HEK293 (cell line): ENCODE results near the gene MBD3L2.
A peak's percentile ranks its signal among the peaks of the same experiment; 100 is the strongest.
"Not testable (repeated sequence)": the region's sequence is repeated elsewhere in the genome, so short reads cannot be mapped to it uniquely, and the experiment has no call there.

ENCODE experiments used
- CTCF ChIA-PET: fragments of 350-600 bp; formaldehyde crosslinking; extraction: SDS; loops from one replicate; lab custom pipeline; 2021; ENCODE audit warnings: antibody characterized with exemption; lab: Yijun Ruan, JAX
- POLR2A ChIA-PET: fragments of 300-600 bp; formaldehyde crosslinking; extraction: SDS; loops from one replicate; lab custom pipeline; 2020; ENCODE audit warnings: antibody characterized with exemption, inconsistent platforms; lab: Yijun Ruan, JAX
- H3K27ac ChIP-seq: fragments of 200-500 bp; sonication (Bioruptor generic); 2 replicates; pipeline ENCODE4 v1.5.1; 2014; ENCODE audit warnings: low read depth, low read length, control low read depth, inconsistent platforms; ENCODE audit errors: extremely low read depth
- H3K36me3 ChIP-seq, 2 experiments: fragments of 200-500 bp in 1 of 2; sonication (Bioruptor generic) in 1 of 2; 1 replicate in 1 of 2; 2 replicates in 1 of 2; pipeline ENCODE4 v1.5.1; 2014 to 2017; ENCODE audit warnings: inconsistent platforms in 2 of 2, low read length in 2 of 2; ENCODE audit not compliant: control insufficient read depth in 2 of 2, insufficient read depth in 1 of 2
- H3K4me1 ChIP-seq: fragments of 200-500 bp; sonication (Bioruptor generic); 2 replicates; pipeline ENCODE4 v1.5.1; 2014; ENCODE audit warnings: mild to moderate bottlenecking, low read length, inconsistent platforms; ENCODE audit not compliant: control insufficient read depth, insufficient read depth
- H3K4me3 ChIP-seq: 2 replicates; pipeline ENCODE4 v1.5.1; 2011; ENCODE audit warnings: low read depth, mild to moderate bottlenecking, control low read depth, low read length, moderate library complexity
- H3K9me3 ChIP-seq: fragments of 200-500 bp; sonication (Bioruptor generic); 2 replicates; pipeline ENCODE4 v1.5.1; 2014; ENCODE audit warnings: low read depth, low read length, inconsistent platforms; ENCODE audit not compliant: control insufficient read depth, insufficient read depth
- KLF16 ChIP-seq: fragments of 450-650 bp; formaldehyde crosslinking; IDR thresholded peaks from 2 replicates; pipeline ENCODE4 v1.5.1; 2017; ENCODE audit warnings: missing biosample characterization, missing genetic modification characterization
- KLF7 ChIP-seq: fragments of 450-650 bp; formaldehyde crosslinking; IDR thresholded peaks from 2 replicates; pipeline ENCODE4 v1.5.1; 2016; ENCODE audit warnings: missing biosample characterization, missing genetic modification characterization, borderline replicate concordance
- SCRT1 ChIP-seq: fragments of 450-650 bp; formaldehyde crosslinking; IDR thresholded peaks from 2 replicates; pipeline ENCODE4 v1.5.1; 2016; ENCODE audit warnings: missing biosample characterization, missing genetic modification characterization, borderline replicate concordance
- SP7 ChIP-seq: fragments of 450-650 bp; formaldehyde crosslinking; IDR thresholded peaks from 2 replicates; pipeline ENCODE4 v1.5.1; 2016; ENCODE audit warnings: missing biosample characterization, missing genetic modification characterization
- YY1 ChIP-seq: fragments of 450-650 bp; formaldehyde crosslinking; IDR thresholded peaks from 2 replicates; pipeline ENCODE4 v1.5.1; 2018; ENCODE audit warnings: missing biosample characterization, missing genetic modification characterization
- ZBTB48 ChIP-seq: fragments of 450-650 bp; formaldehyde crosslinking; IDR thresholded peaks from 2 replicates; pipeline ENCODE4 v1.5.1; 2016; ENCODE audit warnings: missing biosample characterization, missing genetic modification characterization
- ZBTB7A ChIP-seq: fragments of 450-650 bp; formaldehyde crosslinking; IDR thresholded peaks from 2 replicates; pipeline ENCODE4 v1.5.1; 2016; ENCODE audit warnings: low read depth, missing biosample characterization, missing genetic modification characterization
- ZFP41 ChIP-seq: fragments of 450-650 bp; formaldehyde crosslinking; IDR thresholded peaks from 2 replicates; pipeline ENCODE4 v1.5.1; 2016; ENCODE audit warnings: missing biosample characterization, missing genetic modification characterization, borderline replicate concordance
- ZNF10 ChIP-seq: fragments of 450-650 bp; formaldehyde crosslinking; IDR thresholded peaks from 2 replicates; pipeline ENCODE4 v1.5.1; 2017; ENCODE audit warnings: missing biosample characterization, missing genetic modification characterization
- ZNF121 ChIP-seq: fragments of 450-650 bp; formaldehyde crosslinking; IDR thresholded peaks from 2 replicates; pipeline ENCODE4 v1.5.1; 2016; ENCODE audit warnings: missing biosample characterization, missing genetic modification characterization
- ZNF16 ChIP-seq: fragments of 450-650 bp; formaldehyde crosslinking; IDR thresholded peaks from 2 replicates; pipeline ENCODE4 v1.5.1; 2016; ENCODE audit warnings: low read depth, missing biosample characterization, missing genetic modification characterization
- ZNF23 ChIP-seq: fragments of 450-650 bp; formaldehyde crosslinking; IDR thresholded peaks from 2 replicates; pipeline ENCODE4 v1.5.1; 2016; ENCODE audit warnings: missing biosample characterization, missing genetic modification characterization, borderline replicate concordance
- ZNF404 ChIP-seq: fragments of 450-650 bp; formaldehyde crosslinking; IDR thresholded peaks from 2 replicates; pipeline ENCODE4 v1.5.1; 2017; ENCODE audit warnings: missing biosample characterization, missing genetic modification characterization
- ZNF585B ChIP-seq: fragments of 450-650 bp; formaldehyde crosslinking; IDR thresholded peaks from 2 replicates; pipeline ENCODE4 v1.5.1; 2016; ENCODE audit warnings: missing biosample characterization, missing genetic modification characterization
- ZNF660 ChIP-seq: fragments of 450-650 bp; IDR thresholded peaks from 2 replicates; pipeline ENCODE4 v1.5.1; 2018; ENCODE audit warnings: missing biosample characterization, mild to moderate bottlenecking, missing genetic modification characterization
- ZXDB ChIP-seq: fragments of 450-650 bp; formaldehyde crosslinking; IDR thresholded peaks from 2 replicates; pipeline ENCODE4 v1.5.1; 2016; ENCODE audit warnings: missing biosample characterization, missing genetic modification characterization
- TF ChIP-seq, protein P1 (sequence below): fragments of 450-650 bp; formaldehyde crosslinking; IDR thresholded peaks from 2 replicates; pipeline ENCODE4 v1.5.1; 2016; ENCODE audit warnings: missing biosample characterization, missing genetic modification characterization
- TF ChIP-seq, protein P2 (sequence below): fragments of 450-650 bp; formaldehyde crosslinking; IDR thresholded peaks from 2 replicates; pipeline ENCODE4 v1.5.1; 2016; ENCODE audit warnings: missing biosample characterization, missing genetic modification characterization
- TF ChIP-seq, protein P3 (sequence below): fragments of 450-650 bp; formaldehyde crosslinking; IDR thresholded peaks from 2 replicates; pipeline ENCODE4 v1.5.1; 2016; ENCODE audit warnings: missing biosample characterization, missing genetic modification characterization

The MBD3L2 gene

DNA sequence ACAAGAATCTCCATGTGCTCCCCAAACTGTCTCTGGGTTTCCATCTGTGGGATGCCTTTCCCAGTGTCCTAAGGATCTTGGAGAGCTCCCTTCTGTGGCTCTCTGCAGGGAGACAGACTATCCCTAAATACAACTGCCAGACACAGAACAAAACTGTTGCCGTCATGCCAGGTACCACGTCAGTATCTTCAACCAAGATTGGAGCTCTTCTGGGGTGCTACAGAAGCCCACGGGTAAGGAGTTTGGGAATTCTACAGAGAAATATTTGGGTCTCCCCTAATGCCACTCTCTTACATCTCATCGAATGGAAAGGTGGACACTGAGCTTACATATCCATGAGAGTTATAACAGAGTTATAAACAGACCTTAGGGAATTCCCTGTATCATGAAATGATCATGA, 14.2 kb downstream of the MBD3L2 start:
- H3K27ac ChIP-seq = no peak overlapping the region
- POLR2A ChIA-PET = interaction anchor here (0.6 kb wide), 1 partner anchor 513 kb away, joined by 6 read pairs; no protein-coding TSS in a partner anchor
- H3K4me1 ChIP-seq = no peaks in the 10 kb centered on the region
- no peaks in the 10 kb centered on the region for H3K36me3 ChIP-seq
- no peaks in the 10 kb centered on the region for H3K9me3 ChIP-seq
- H3K4me3 ChIP-seq = no peak overlapping the region
- TF ChIP-seq ZNF660 (tag by site-specific recombination) (no peak), ZNF404 (tag by site-specific recombination) (no peak), ZNF16 (tag by site-specific recombination) (no peak), YY1 (tag by site-specific recombination) (no peak), KLF7 (tag by site-specific recombination) (no peak), ZBTB48 (tag by site-specific recombination) (no peak), ZNF10 (tag by site-specific recombination) (no peak)
- CTCF ChIA-PET = interaction anchor here (0.5 to 1.6 kb wide), 2 partner anchors 38 to 291 kb away, joined by 3 to 4 read pairs; no protein-coding TSS in a partner anchor

DNA sequence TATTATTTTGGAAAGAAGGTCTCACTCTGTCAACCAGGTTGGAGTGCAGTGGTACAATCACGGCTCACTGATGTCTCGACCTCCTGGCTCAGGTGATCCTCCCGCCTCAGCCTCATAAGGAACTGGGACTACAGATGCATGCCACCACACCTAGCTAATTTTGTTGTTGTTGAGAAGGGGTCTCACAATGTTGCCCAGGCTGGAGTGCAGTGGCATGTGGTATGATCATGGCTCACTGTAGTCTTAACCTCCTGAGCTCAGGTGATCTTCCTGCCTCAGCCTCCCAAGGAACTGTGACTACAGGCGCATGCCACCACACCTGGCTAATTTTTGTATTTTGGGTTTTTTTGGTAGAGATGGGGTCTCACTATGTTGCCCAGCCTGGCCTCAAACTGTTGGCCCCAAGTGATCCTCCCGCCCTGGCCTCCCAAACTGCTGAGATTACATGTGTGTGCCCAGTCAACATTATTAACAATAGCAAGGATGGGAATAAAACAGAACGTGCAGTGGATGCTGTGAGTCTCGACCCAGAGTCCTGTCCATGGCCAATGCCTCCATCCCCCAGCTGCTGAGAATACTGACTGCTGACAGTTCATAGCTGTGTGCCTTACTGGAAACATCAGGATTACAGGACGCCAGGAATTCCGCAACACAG, 14.8 kb downstream of the MBD3L2 start:
- ChIA-PET CTCF (interaction anchor here (1.6 kb wide), 1 partner anchor 290 kb away, joined by 4 read pairs; no protein-coding TSS in a partner anchor), POLR2A (interaction anchor here (0.6 kb wide), 1 partner anchor 514 kb away, joined by 6 read pairs; no protein-coding TSS in a partner anchor)
- no peaks in the 10 kb centered on the region for H3K4me1 ChIP-seq
- no peak overlapping the region for H3K4me3 ChIP-seq
- H3K36me3 ChIP-seq = no peaks in the 10 kb centered on the region
- no peaks in the 10 kb centered on the region for H3K9me3 ChIP-seq
- TF ChIP-seq, protein P1, sequence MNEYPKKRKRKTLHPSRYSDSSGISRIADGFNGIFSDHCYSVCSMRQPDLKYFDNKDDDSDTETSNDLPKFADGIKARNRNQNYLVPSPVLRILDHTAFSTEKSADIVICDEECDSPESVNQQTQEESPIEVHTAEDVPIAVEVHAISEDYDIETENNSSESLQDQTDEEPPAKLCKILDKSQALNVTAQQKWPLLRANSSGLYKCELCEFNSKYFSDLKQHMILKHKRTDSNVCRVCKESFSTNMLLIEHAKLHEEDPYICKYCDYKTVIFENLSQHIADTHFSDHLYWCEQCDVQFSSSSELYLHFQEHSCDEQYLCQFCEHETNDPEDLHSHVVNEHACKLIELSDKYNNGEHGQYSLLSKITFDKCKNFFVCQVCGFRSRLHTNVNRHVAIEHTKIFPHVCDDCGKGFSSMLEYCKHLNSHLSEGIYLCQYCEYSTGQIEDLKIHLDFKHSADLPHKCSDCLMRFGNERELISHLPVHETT (tag by site-specific recombination) = no peak
- TF ChIP-seq SP7 (tag by site-specific recombination) (no peak), ZNF121 (tag by site-specific recombination) (peak; percentile 61; the same call in 1 of the 2 replicates), ZNF10 (tag by site-specific recombination) (no peak)
- TF ChIP-seq, protein P2, sequence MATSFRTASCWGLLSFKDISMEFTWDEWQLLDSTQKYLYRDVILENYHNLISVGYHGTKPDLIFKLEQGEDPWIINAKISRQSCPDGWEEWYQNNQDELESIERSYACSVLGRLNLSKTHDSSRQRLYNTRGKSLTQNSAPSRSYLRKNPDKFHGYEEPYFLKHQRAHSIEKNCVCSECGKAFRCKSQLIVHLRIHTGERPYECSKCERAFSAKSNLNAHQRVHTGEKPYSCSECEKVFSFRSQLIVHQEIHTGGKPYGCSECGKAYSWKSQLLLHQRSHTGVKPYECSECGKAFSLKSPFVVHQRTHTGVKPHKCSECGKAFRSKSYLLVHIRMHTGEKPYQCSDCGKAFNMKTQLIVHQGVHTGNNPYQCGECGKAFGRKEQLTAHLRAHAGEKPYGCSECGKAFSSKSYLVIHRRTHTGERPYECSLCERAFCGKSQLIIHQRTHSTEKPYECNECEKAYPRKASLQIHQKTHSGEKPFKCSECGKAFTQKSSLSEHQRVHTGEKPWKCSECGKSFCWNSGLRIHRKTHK (tag by site-specific recombination) = no peak
- no peak overlapping the region for H3K27ac ChIP-seq

DNA sequence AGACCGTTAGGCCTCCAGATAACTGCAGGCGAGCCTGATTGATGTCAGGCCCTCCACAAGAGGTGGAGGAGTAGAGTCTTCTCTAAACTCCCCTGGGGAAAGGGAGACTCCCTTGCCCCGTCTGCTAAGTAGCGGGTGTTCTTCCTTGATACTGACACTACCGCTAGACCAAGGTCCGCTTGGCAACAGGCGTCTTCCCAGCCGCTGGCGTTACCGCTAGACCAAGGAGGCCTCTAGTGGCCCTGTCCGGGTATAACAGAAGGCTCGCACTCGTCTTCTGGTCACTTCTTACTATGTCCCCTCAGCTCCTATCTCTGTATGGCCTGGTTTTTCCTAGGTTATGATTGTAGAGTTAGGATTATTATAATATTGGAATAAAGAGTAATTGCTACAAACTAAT, 18.0 kb downstream of the MBD3L2 start:
- H3K4me3 ChIP-seq, H3K9me3 ChIP-seq, H3K4me1 ChIP-seq, POLR2A ChIA-PET, CTCF ChIA-PET, H3K27ac ChIP-seq: not testable (repeated sequence)
- H3K36me3 ChIP-seq = peaks cover 0 to 11% of the 10 kb centered on the region in 2 experiments; a peak in 2 of 3 replicates

DNA sequence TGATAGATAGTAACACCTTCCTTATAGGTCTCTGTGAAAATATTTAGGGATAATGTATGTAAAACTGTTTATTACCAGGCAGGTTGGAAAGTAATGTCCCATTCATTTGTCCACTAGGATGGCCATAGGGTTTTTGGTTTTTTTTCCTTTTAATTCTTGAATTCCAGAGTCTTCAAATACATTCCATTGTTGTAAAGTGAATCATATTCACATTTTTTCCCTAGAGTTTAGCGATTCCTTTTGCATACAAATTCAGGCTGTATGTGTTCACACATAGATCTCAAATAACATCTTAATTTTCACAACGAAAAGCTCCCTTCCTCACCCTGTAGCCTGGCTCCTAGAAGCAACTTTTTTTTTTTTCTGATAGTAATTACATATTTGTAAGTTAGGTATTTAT, 18.6 kb downstream of the MBD3L2 start:
- Histone ChIP-seq H3K4me3 (no peak overlapping the region), H3K36me3 (peaks cover 0 to 17% of the 10 kb centered on the region in 2 experiments; a peak in 2 of 3 replicates), H3K9me3 (no peaks in the 10 kb centered on the region), H3K4me1 (no peaks in the 10 kb centered on the region), H3K27ac (no peak overlapping the region)
- TF ChIP-seq ZBTB7A (tag by site-specific recombination) (no peak), KLF16 (tag by site-specific recombination) (no peak), ZFP41 (tag by site-specific recombination) (no peak), ZNF10 (tag by site-specific recombination) (no peak), ZNF585B (tag by site-specific recombination) (no peak), SCRT1 (no peak), ZNF23 (no peak), ZXDB (tag by site-specific recombination) (no peak)
- TF ChIP-seq, protein P3, sequence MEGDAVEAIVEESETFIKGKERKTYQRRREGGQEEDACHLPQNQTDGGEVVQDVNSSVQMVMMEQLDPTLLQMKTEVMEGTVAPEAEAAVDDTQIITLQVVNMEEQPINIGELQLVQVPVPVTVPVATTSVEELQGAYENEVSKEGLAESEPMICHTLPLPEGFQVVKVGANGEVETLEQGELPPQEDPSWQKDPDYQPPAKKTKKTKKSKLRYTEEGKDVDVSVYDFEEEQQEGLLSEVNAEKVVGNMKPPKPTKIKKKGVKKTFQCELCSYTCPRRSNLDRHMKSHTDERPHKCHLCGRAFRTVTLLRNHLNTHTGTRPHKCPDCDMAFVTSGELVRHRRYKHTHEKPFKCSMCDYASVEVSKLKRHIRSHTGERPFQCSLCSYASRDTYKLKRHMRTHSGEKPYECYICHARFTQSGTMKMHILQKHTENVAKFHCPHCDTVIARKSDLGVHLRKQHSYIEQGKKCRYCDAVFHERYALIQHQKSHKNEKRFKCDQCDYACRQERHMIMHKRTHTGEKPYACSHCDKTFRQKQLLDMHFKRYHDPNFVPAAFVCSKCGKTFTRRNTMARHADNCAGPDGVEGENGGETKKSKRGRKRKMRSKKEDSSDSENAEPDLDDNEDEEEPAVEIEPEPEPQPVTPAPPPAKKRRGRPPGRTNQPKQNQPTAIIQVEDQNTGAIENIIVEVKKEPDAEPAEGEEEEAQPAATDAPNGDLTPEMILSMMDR (tag by site-specific recombination) = no peak
- POLR2A ChIA-PET = interaction anchor here (0.5 to 2.6 kb wide), 2 partner anchors 31 to 68 kb away, joined by 4 to 30 read pairs; no protein-coding TSS in a partner anchor
- CTCF ChIA-PET = interaction anchor here (0.7 to 1.1 kb wide), 2 partner anchors 257 to 551 kb away, joined by 3 to 4 read pairs; no protein-coding TSS in a partner anchor
